ENCODE measurements around the gene SEL1L2.

DNA sequence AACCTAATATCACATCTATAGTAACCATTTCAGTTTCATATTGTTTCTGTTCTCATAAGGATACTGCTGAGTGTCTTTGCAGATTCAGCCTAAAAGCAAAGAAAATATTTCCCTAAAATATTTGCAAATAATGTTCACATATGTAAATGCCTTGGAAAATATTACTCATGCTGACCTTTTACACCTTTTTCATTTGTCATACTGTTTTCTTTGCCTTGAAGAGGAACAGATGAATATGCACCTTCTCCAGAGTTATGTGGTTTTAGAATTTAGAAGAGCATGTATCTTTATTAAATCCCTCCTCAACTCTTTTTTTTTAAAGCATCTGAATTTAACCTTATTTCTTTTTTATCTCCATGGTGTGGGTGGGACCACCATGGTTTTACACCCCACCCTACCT lies 173.1 kb downstream of the SEL1L2 start:
- TF ChIP-seq, protein P1, sequence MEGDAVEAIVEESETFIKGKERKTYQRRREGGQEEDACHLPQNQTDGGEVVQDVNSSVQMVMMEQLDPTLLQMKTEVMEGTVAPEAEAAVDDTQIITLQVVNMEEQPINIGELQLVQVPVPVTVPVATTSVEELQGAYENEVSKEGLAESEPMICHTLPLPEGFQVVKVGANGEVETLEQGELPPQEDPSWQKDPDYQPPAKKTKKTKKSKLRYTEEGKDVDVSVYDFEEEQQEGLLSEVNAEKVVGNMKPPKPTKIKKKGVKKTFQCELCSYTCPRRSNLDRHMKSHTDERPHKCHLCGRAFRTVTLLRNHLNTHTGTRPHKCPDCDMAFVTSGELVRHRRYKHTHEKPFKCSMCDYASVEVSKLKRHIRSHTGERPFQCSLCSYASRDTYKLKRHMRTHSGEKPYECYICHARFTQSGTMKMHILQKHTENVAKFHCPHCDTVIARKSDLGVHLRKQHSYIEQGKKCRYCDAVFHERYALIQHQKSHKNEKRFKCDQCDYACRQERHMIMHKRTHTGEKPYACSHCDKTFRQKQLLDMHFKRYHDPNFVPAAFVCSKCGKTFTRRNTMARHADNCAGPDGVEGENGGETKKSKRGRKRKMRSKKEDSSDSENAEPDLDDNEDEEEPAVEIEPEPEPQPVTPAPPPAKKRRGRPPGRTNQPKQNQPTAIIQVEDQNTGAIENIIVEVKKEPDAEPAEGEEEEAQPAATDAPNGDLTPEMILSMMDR (IDR thresholded peaks at IDR 0.05): no peak
- TF ChIP-seq POLR2AphosphoS5 (IDR thresholded peaks at IDR 0.05) (no peak), POLR2A (IDR thresholded peaks at IDR 0.05) (no peak)
